ENCODE measurements around the gene CNPY2.

DNA sequence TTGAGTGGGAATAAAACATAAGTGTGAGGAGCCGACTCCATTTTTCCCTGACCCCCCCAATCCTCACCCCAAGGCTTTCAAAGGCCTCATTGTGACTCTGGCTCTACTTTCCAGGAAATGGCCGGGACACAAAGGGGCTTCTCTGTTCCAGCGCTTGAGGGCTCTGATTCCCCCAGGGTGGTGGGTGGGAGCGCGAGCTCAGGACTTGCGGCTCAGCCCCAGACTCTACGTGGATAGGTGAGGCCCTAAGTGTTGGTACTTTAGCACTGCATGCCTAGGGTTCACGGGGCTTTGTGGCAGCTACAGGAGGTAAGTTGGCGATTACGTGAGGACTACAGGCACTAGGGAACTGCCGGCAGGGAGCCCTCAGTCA is 553 bp downstream of the CNPY2 start:
- TF ChIP-seq OSR1 (CRISPR knock-in tag; IDR thresholded peaks at IDR 0.05) (no peak), ZNF70 (CRISPR knock-in tag; IDR thresholded peaks at IDR 0.05) (no peak), BACH2 (CRISPR knock-in tag; IDR thresholded peaks at IDR 0.05; ENCODE audit: borderline replicate concordance) (no peak), TOX (CRISPR knock-in tag; IDR thresholded peaks at IDR 0.05; ENCODE audit: borderline replicate concordance) (no peak), SNAI2 (CRISPR knock-in tag; IDR thresholded peaks at IDR 0.05) (no peak), TCF4 (CRISPR knock-in tag; IDR thresholded peaks at IDR 0.05; ENCODE audit: borderline replicate concordance) (no peak)
